MM.1S (cell line): Measurements from ENCODE around the gene CDADC1.

Source experiments
- CTCF ChIP-seq: fragments of 300-600 bp; sonication (generic); IDR thresholded peaks from 2 replicates; pipeline ENCODE4 v1.5.1; 2016; ENCODE audit warnings: antibody characterized with exemption, low read length, mixed read lengths
- EZH2 ChIP-seq: fragments of 300-600 bp; sonication (generic); optimal IDR thresholded peaks from 2 replicates; pipeline ENCODE3; 2017; ENCODE audit warnings: low read depth, mild to moderate bottlenecking, antibody characterized with exemption, low read length, mixed read lengths
- EZH2phosphoT487 ChIP-seq: fragments of 300-600 bp; sonication (generic); IDR thresholded peaks from 2 replicates; pipeline ENCODE4 v1.6.1; 2018; ENCODE audit warnings: antibody characterized with exemption, low read length

- TF ChIP-seq CTCF (no peak), EZH2phosphoT487 (no peak), EZH2 (no peak)
Observed at GRCh38 chr13:49315036-49315565, 67.4 kb downstream of the CDADC1 start.
